GM19023 (cell line): Measurements from ENCODE around the gene LYRM2.
A peak's percentile ranks its signal among the peaks of the same experiment; 100 is the strongest.
"Not testable (repeated sequence)": the region's sequence is repeated elsewhere in the genome, so short reads cannot be mapped to it uniquely, and the experiment has no call there.

Source experiments
- ATAC-seq: cut with Tn5 transposase; IDR thresholded peaks from one replicate; pipeline ENCODE4 v1.9.1; 2021; ENCODE audit warnings: mild to moderate bottlenecking, moderate library complexity; ENCODE audit not compliant: unreplicated experiment

Gene LYRM2

GRCh38 chr6:89649682-89650081, 11.1 kb upstream of the LYRM2 start:
- ATAC-seq = no peak

- no peak for ATAC-seq
Measured at GRCh38 chr6:89644864-89645263, 6.3 kb upstream of the LYRM2 start.

GRCh38 chr6:89643406-89643805, 4.9 kb upstream of the LYRM2 start:
- no peak for ATAC-seq

- no peak for ATAC-seq
Measured at GRCh38 chr6:89642956-89643355, 4.4 kb upstream of the LYRM2 start.

GRCh38 chr6:89641581-89641980, 3.0 kb upstream of the LYRM2 start:
- not testable (repeated sequence) for ATAC-seq

- ATAC-seq = no peak
Measured at GRCh38 chr6:89640804-89641203, 2.3 kb upstream of the LYRM2 start.

GRCh38 chr6:89637960-89638319, 607 bp downstream of the LYRM2 start:
- peak; percentile 6 for ATAC-seq

GRCh38 chr6:89636412-89636811, 2.1 kb downstream of the LYRM2 start:
- ATAC-seq = not testable (repeated sequence)

GRCh38 chr6:89630488-89630887, 8.1 kb downstream of the LYRM2 start:
- no peak for ATAC-seq

GRCh38 chr6:89623749-89624148, 14.8 kb downstream of the LYRM2 start:
- no peak for ATAC-seq

- no peak for ATAC-seq
Measured at GRCh38 chr6:89619567-89619966, 19.0 kb downstream of the LYRM2 start.

- no peak for ATAC-seq
Measured at GRCh38 chr6:89618026-89618425, 20.5 kb downstream of the LYRM2 start.

- ATAC-seq = no peak
Measured at GRCh38 chr6:89616531-89616930, 22.0 kb downstream of the LYRM2 start.

- no peak for ATAC-seq
Measured at GRCh38 chr6:89615882-89616281, 22.7 kb downstream of the LYRM2 start.

- no peak for ATAC-seq
Measured at GRCh38 chr6:89613790-89614189, 24.8 kb downstream of the LYRM2 start.

- no peak for ATAC-seq
Measured at GRCh38 chr6:89612121-89612520, 26.4 kb downstream of the LYRM2 start.

GRCh38 chr6:89611666-89612065, 26.9 kb downstream of the LYRM2 start:
- ATAC-seq = no peak

GRCh38 chr6:89610149-89610642, 28.4 kb downstream of the LYRM2 start:
- ATAC-seq = peak; percentile 62

- ATAC-seq = no peak
Measured at GRCh38 chr6:89605861-89606260, 32.7 kb downstream of the LYRM2 start.

- no peak for ATAC-seq
Measured at GRCh38 chr6:89604653-89605052, 33.9 kb downstream of the LYRM2 start.

GRCh38 chr6:89602166-89602565, 36.4 kb downstream of the LYRM2 start:
- ATAC-seq = no peak

GRCh38 chr6:89599727-89600126, 38.8 kb downstream of the LYRM2 start:
- ATAC-seq = no peak

GRCh38 chr6:89597988-89598387, 40.6 kb downstream of the LYRM2 start:
- no peak for ATAC-seq

GRCh38 chr6:89597372-89597771, 41.2 kb downstream of the LYRM2 start:
- ATAC-seq = no peak
